Activated CD8-positive, alpha-beta T cell treated with anti-CD3 and anti-CD28 coated beads, Interleukin-2, amount 10 ng/mL, durations not matched to agents 7 days and 5 days (primary cell): ENCODE data around the gene RAB11B. TPM values are rescaled to one million over a fixed set of nuclear protein-coding genes. Genes with fewer than 3 reads are reported as not detected.
"Not testable (repeated sequence)": the region's sequence is repeated elsewhere in the genome, so short reads cannot be mapped to it uniquely, and the experiment has no call there.

Source experiments
- ATAC-seq: fragments of 150-1000 bp; cut with Tn5 transposase; one replicate; pipeline ENCODE4 v1.10.0; 2021; ENCODE audit warnings: moderate library complexity
- CTCF ChIA-PET: fragments of 350-600 bp; sonication (Branson Sonifier 250); formaldehyde crosslinking; loops from one replicate; lab custom pipeline; 2021; ENCODE audit warnings: antibody characterized with exemption; lab: Charles Lee
- POLR2A ChIA-PET: fragments of 350-600 bp; sonication (Branson Sonifier 250); formaldehyde crosslinking; loops from one replicate; lab custom pipeline; 2021; ENCODE audit warnings: antibody characterized with exemption; lab: Charles Lee
- DNase-seq: peaks from one replicate; pipeline ENCODE4 v3.0.0-alpha.2; 2020
- H3K27ac Mint-ChIP-seq: one replicate; pipeline ENCODE4 v1.8.0; 2021; ENCODE audit warnings: mild to moderate bottlenecking, mixed read lengths
- H3K27me3 Mint-ChIP-seq: one replicate; pipeline ENCODE4 v1.8.0; 2021; ENCODE audit warnings: low read depth, mixed read lengths
- H3K36me3 Mint-ChIP-seq: one replicate; pipeline ENCODE4 v1.8.0; 2021; ENCODE audit warnings: low read depth, mixed read lengths
- H3K4me1 Mint-ChIP-seq: one replicate; pipeline ENCODE4 v1.8.0; 2021; ENCODE audit warnings: low read depth, mixed read lengths
- H3K4me3 Mint-ChIP-seq: one replicate; pipeline ENCODE4 v1.8.0; 2021; ENCODE audit warnings: mild to moderate bottlenecking, mixed read lengths
- H3K9me3 Mint-ChIP-seq: one replicate; pipeline ENCODE4 v1.8.0; 2022; ENCODE audit warnings: mixed read lengths; ENCODE audit not compliant: insufficient read depth
- total RNA-seq, 2 experiments: library from RNA; stranded (reverse); gene quantifications; one replicate each; pipeline ENCODE4 v1.2.3, GENCODE V29; 2021

The RAB11B gene
- total RNA-seq, 2 experiments from 2014 or later, result 92.4 to 92.7 TPM

DNA sequence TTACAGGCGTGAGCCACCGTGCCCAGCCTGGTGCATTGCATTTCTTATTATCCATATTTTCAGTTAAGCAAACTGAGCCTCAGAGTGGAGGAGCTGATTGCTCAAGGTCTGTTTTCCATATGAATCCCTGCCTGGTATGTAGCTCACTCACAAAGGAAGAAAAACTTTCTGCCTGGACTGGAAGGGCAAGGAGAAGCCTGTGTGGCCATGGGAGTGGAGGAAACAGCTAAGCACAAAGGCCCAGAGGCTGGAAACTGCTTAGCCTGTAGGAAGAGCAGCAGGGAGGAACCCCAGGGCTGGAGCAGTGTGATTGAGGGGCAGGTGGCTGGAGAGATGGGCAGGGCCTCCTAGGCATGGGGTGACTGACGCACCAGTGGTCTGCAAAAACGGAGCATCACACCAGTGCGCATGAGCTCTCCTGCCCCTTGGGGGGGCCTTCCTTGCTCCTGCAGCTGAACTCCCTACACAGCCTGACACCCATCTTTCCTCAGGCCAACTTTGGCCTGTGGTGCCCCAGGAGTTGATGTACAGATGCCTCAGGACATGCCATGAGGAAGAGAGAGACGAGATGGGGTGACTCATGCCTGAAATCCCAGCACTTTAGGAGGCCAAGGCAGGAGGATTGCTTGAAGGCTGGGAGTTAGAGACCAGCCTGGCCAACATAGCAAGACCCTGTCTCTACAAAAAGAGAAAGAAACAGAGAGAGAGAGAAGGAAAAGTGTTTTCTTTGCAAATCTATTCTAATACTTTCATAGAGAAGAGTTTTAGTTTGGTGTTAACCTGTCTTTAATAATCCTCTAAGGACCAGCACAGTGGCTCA is 51.8 kb downstream of the RAB11B start:
- ChIA-PET CTCF (interaction anchor here (0.9 to 2.2 kb wide), 2 partner anchors 29 to 88 kb away, joined by 3 to 8 read pairs; partner anchors contain the start of gene MARCHF2), POLR2A (interaction anchor here (1.0 kb wide), 1 partner anchor 23 kb away, joined by 3 read pairs; no protein-coding TSS in a partner anchor)
- no peak overlapping the region for H3K27ac Mint-ChIP-seq
- no peaks in the 10 kb centered on the region for H3K27me3 Mint-ChIP-seq
- no peak for ATAC-seq
- peaks cover 15% of the 10 kb centered on the region for H3K36me3 Mint-ChIP-seq
- DNase-seq, result no peak
- no peak overlapping the region for H3K4me3 Mint-ChIP-seq
- no peaks in the 10 kb centered on the region for H3K9me3 Mint-ChIP-seq
- peaks cover 19% of the 10 kb centered on the region for H3K4me1 Mint-ChIP-seq

DNA sequence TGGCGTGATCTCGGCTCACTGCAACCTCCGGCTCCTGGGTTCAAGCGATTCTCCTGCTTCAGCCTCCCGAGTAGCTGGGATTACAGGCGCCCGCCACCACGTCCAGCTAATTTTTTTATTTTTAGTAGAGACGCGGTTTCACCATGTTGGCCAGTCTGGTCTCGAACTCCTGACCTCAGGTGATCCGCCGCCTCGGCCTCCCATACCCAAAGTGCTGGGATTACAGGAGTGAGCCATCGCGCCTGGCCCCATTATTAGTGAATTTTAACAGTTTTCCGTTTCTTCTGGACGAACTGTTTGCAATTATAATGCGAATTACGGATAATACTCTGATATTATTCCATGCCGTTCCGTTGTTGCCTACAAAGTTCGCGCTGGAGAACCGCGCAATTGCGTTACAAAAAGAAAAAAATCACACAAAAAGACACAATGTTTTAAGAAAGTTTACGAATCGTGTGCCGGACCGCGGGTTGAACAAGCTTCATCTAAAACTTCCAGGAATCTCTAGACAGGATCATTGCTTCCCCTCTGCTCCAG is 54.0 kb downstream of the RAB11B start:
- Mint-ChIP-seq H3K4me1 (peaks cover 36% of the 10 kb centered on the region), H3K4me3 (peak overlapping the region; percentile 82), H3K36me3 (peaks cover 31% of the 10 kb centered on the region), H3K27ac (peak overlapping the region; percentile 92)
- H3K9me3 Mint-ChIP-seq, ATAC-seq, H3K27me3 Mint-ChIP-seq, DNase-seq: not testable (repeated sequence)
- ChIA-PET POLR2A (interaction anchor here (0.6 to 1.8 kb wide), 15 partner anchors 9 to 137 kb away, joined by 3 to 16 read pairs (median 4); partner anchors contain the start of genes MARCHF2 and ZNF414), CTCF (interaction anchor here (0.7 to 1.7 kb wide), 8 partner anchors 18 to 137 kb away, joined by 3 to 10 read pairs (median 3); partner anchors contain the start of genes MARCHF2 and MYO1F)

DNA sequence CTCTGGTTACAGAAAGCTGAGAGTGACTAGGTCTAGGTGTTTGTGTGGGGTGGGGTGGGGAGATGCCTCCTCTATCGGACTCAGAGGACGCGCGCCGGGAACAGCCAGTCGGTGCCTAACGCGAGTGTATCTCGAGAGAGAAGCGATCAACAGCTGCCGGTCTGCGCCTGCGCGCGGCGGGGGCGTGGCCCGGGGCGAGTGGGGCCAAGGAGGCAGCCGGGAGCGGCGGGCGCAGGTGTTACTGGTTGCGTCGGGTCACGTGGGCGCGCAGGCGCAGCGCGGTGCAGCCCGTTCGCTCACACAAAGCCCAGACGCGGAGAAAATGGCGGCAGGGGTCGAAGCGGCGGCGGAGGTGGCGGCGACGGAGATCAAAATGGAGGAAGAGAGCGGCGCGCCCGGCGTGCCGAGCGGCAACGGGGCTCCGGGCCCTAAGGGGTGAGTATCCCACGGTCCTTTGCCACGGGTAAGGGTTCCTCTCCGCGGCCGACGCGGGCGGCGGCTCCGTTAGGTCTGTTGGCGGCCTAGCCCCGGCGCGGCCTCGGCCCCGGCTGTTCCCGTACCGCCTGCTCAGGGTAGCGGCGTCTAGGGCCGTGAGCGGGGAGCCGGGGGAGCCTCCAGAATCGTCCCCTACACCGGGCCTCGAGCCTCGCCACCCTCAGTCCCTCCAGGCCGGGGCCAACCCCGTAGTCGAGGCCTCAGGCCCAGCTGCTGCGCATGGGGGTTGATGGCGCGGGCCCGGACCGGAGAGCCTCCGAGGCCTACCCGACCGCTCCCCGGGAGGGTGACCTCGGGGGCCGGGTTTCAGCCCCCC is 54.7 kb downstream of the RAB11B start, which contains the start of gene HNRNPM:
Gene HNRNPM (plus strand): TSS at position 299 of the 811 bp plus-strand sequence. CDS start 24 bp downstream, at position 323.
- Mint-ChIP-seq H3K27me3 (no peaks in the 10 kb centered on the region), H3K27ac (peak within 1 kb of the TSS; percentile 92), H3K9me3 (no peaks in the 10 kb centered on the region), H3K36me3 (peaks cover 31% of the 10 kb centered on the region), H3K4me1 (peaks cover 40% of the 10 kb centered on the region), H3K4me3 (peak within 1 kb of the TSS; percentile 94)
- ATAC-seq (peak; percentile 96), DNase-seq (peak; percentile 100)
- ChIA-PET CTCF (interaction anchor here (0.7 to 1.7 kb wide), 10 partner anchors 19 to 137 kb away, joined by 3 to 10 read pairs (median 4); partner anchors contain the start of genes MARCHF2 and MYO1F), POLR2A (interaction anchor here (0.6 to 1.8 kb wide), 17 partner anchors 8 to 136 kb away, joined by 3 to 16 read pairs (median 4); partner anchors contain the start of genes MARCHF2 and ZNF414)

DNA sequence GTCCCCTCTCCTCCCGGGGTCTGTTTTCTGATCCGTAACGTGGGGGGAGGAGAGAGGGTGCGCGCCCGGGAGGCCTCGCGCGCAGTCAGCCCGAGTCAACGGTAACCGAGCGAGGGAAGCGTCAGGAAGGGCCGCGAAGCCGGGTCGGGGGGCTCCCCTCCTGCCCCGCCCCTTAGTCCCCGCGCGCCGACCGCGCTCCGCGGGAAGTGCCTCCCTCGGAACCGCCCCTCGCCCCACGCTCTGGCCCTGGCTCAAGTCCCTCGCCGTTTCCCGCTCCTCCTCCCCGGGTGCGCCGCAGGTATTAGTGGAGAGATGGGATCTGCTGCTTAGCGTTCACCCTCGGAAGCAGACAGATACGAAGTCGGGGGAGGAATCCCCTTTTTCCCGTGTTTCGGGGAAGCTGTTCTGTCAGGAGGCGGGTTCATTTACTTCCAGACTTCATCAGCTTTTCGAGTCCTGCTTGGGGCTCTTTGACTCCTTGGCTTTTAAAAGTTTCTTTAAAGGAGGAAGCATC is 55.4 kb downstream of the RAB11B start:
- Mint-ChIP-seq H3K4me3 (peak overlapping the region; percentile 94), H3K27me3 (no peaks in the 10 kb centered on the region), H3K4me1 (peaks cover 45% of the 10 kb centered on the region), H3K27ac (peak overlapping the region; percentile 88), H3K9me3 (no peaks in the 10 kb centered on the region), H3K36me3 (peaks cover 33% of the 10 kb centered on the region)
- DNase-seq (peak; percentile 55), ATAC-seq (peak; percentile 27)
- ChIA-PET POLR2A (interaction anchor here (0.6 to 1.8 kb wide), 10 partner anchors 8 to 125 kb away, joined by 3 to 6 read pairs (median 4); partner anchors contain the start of gene ZNF414), CTCF (interaction anchor here (0.8 to 1.8 kb wide), 5 partner anchors 12 to 136 kb away, joined by 3 to 6 read pairs (median 6); no protein-coding TSS in a partner anchor)

DNA sequence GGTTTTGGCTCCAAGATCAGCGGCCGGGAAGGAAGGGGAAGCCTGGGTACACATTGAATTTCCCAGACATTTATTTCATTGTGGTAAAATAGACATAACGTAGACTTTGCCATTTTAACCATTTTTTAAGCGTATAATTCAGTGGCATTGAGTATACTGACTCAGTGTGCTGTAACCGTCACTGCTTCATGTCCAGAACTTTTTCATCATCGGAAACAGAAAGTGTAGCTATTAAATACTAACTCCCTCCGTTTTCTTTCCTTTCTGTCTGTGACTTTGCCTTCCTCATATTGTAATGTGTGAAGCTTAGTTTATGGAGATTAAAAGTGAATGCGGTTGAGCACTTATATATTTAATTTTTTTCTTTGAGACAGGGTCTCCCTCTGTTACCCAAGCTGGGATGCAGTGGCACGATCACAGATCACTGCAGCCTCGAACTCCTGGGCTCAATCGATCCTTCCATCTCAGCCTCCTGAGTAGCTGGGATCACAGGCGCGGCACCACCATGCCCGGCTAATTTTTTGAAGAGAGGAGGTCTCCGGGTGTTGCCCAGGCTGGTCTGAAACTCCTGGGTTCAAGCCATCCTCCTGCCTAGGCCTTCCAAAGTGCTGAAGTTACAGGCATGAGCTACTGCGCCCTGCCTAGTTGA is 56.0 kb downstream of the RAB11B start:
- POLR2A ChIA-PET, result interaction anchor here (0.6 to 1.7 kb wide), 7 partner anchors 9 to 864 kb away, joined by 3 to 6 read pairs (median 3); partner anchors contain the start of gene ZNF414
- DNase-seq, result no peak
- Mint-ChIP-seq H3K9me3 (no peaks in the 10 kb centered on the region), H3K36me3 (peaks cover 35% of the 10 kb centered on the region), H3K27me3 (no peaks in the 10 kb centered on the region), H3K27ac (peak overlapping the region; percentile 88), H3K4me1 (peaks cover 47% of the 10 kb centered on the region), H3K4me3 (peak overlapping the region; percentile 94)
- no peak for ATAC-seq
- CTCF ChIA-PET, result interaction anchor here (0.8 to 4.0 kb wide), 9 partner anchors 8 to 132 kb away, joined by 3 to 15 read pairs (median 4); partner anchors contain the start of gene MARCHF2

DNA sequence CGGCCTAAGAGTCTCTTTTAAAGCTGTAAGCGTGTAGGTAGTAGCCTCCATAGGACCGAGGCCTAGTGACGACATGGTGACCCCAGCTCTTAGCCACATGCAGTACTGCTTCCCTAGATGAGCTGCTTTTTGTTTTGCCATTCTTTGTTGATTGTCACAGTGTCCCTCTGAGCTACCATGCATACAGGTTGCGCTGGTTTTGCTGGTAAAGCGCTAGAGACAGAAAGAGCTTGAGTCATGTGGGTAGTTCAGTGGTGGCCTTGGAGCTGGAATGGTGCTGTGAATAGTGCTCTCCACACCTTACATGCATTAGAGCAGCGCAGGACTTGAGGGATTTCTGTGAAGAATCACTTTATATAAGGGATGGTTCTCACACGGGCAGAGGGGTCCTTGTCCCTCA is 59.7 kb downstream of the RAB11B start:
- no peak for DNase-seq
- Mint-ChIP-seq H3K36me3 (peaks cover 53% of the 10 kb centered on the region), H3K9me3 (no peaks in the 10 kb centered on the region), H3K27me3 (no peaks in the 10 kb centered on the region), H3K4me1 (peaks cover 69% of the 10 kb centered on the region), H3K27ac (no peak overlapping the region), H3K4me3 (no peak overlapping the region)
- no peak for ATAC-seq
- ChIA-PET CTCF (interaction anchor here (0.7 to 4.0 kb wide), 8 partner anchors 8 to 128 kb away, joined by 3 to 18 read pairs (median 6); partner anchors contain the start of gene MARCHF2), POLR2A (interaction anchor here (1.1 to 2.0 kb wide), 4 partner anchors 8 to 128 kb away, joined by 4 read pairs; partner anchors contain the start of gene RPS28)

DNA sequence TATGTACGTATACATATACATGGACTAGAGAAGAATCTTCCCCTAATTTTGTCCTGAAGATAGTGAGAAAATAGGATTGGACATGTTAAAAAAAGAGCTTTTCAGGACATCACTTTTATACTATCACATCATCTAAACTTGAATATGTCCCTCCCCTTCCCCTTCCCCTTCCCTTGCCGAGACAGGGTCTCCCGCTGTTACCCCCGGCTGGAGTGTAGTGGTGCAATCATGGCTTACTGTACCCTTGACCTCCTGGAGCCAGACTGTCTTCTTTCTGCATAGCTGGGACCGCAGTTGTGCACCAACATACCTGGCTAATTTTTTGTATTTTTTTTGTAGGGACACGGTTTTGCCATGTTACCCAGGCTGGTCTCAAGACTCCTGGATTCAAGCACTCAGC is 61.2 kb downstream of the RAB11B start:
- Mint-ChIP-seq H3K4me1 (peaks cover 74% of the 10 kb centered on the region), H3K27me3 (no peaks in the 10 kb centered on the region), H3K4me3 (no peak overlapping the region), H3K27ac (peak overlapping the region; percentile 39), H3K36me3 (peaks cover 58% of the 10 kb centered on the region), H3K9me3 (no peaks in the 10 kb centered on the region)
- ATAC-seq (no peak), DNase-seq (no peak)
- CTCF ChIA-PET, result interaction anchor here (0.6 to 1.8 kb wide), 7 partner anchors 36 to 136 kb away, joined by 3 to 6 read pairs (median 3); partner anchors contain the start of genes MARCHF2 and MYO1F
- POLR2A ChIA-PET, result interaction anchor here (1.2 to 2.0 kb wide), 2 partner anchors 12 to 13 kb away, joined by 3 to 4 read pairs; no protein-coding TSS in a partner anchor

DNA sequence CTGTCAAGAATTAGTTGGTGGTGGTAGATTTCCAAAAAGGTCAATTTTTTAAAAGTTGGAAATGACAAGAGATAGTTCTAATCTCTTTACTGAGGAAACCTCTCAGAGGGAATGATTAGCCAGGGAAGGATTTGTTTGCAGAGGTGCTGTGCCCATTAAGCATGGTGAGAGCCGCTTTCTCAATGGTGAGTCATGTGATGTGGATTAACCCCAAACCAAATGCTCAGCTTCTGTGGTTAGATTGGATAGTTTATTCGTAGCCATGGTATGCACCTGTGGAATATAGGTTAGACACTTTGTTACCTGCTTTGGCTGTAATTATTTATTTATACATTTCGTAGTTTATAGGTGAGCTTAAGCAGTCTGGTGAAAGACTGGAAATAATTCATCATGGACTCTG is 61.7 kb downstream of the RAB11B start:
- peak overlapping the region; percentile 39 for H3K27ac Mint-ChIP-seq
- no peak overlapping the region for H3K4me3 Mint-ChIP-seq
- peaks cover 58% of the 10 kb centered on the region for H3K36me3 Mint-ChIP-seq
- ATAC-seq (peak; percentile 46), DNase-seq (no peak)
- peaks cover 74% of the 10 kb centered on the region for H3K4me1 Mint-ChIP-seq
- no peaks in the 10 kb centered on the region for H3K9me3 Mint-ChIP-seq
- no peaks in the 10 kb centered on the region for H3K27me3 Mint-ChIP-seq
- ChIA-PET POLR2A (interaction anchor here (1.2 kb wide), 1 partner anchor 11 kb away, joined by 3 read pairs; no protein-coding TSS in a partner anchor), CTCF (interaction anchor here (1.0 to 1.8 kb wide), 6 partner anchors 35 to 136 kb away, joined by 3 to 6 read pairs (median 3); partner anchors contain the start of gene MYO1F)

DNA sequence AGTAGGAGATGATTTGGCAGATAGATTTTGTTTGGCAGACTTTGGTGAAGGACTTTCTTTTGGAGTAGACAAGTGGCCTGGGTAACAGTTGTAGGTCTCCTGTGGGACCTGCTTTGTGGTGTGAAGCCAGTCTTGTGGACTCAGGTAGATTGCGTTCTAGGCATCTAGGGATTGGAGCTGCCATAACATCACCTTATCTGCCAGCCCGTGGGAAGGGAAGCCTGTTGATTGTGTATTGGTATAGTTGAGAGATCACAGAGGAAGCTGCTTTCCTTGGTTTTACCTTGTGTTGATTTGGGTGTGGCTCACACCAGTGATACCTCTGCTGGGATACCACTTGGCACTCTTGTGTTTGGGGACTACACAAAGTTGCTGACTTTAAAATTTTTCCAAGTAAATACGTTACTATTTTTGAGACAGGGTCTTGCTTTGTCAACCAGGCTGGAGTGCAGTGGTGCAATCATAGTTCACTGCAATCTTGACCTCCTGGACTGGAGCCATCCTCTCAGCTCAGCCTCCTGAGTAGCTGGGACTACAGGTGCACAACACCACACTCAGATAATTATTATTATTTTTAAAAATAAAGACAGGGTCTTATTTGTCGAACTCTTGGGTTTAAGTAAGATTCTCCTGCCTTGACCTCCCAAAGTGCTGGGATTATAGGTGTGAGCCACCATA is 62.4 kb downstream of the RAB11B start:
- peaks cover 56% of the 10 kb centered on the region for H3K36me3 Mint-ChIP-seq
- H3K4me3 Mint-ChIP-seq, result no peak overlapping the region
- CTCF ChIA-PET, result interaction anchor here (1.6 to 1.8 kb wide), 2 partner anchors 35 to 135 kb away, joined by 3 to 4 read pairs; no protein-coding TSS in a partner anchor
- peaks cover 69% of the 10 kb centered on the region for H3K4me1 Mint-ChIP-seq
- DNase-seq (no peak), ATAC-seq (no peak)
- no peaks in the 10 kb centered on the region for H3K9me3 Mint-ChIP-seq
- H3K27me3 Mint-ChIP-seq, result no peaks in the 10 kb centered on the region
- POLR2A ChIA-PET, result interaction anchor here (1.0 kb wide), 1 partner anchor 8 kb away, joined by 3 read pairs; the partner anchor contains the start of gene HNRNPM
- peak overlapping the region; percentile 54 for H3K27ac Mint-ChIP-seq
